ENCODE results near the gene INPP5E.

GRCh38 chr9:136474021-136474640 lies 34.5 kb upstream of the INPP5E start:
- TF ChIP-seq, protein P1, sequence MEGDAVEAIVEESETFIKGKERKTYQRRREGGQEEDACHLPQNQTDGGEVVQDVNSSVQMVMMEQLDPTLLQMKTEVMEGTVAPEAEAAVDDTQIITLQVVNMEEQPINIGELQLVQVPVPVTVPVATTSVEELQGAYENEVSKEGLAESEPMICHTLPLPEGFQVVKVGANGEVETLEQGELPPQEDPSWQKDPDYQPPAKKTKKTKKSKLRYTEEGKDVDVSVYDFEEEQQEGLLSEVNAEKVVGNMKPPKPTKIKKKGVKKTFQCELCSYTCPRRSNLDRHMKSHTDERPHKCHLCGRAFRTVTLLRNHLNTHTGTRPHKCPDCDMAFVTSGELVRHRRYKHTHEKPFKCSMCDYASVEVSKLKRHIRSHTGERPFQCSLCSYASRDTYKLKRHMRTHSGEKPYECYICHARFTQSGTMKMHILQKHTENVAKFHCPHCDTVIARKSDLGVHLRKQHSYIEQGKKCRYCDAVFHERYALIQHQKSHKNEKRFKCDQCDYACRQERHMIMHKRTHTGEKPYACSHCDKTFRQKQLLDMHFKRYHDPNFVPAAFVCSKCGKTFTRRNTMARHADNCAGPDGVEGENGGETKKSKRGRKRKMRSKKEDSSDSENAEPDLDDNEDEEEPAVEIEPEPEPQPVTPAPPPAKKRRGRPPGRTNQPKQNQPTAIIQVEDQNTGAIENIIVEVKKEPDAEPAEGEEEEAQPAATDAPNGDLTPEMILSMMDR (IDR thresholded peaks at IDR 0.05; ENCODE audit: poor library complexity): no peak
- TF ChIP-seq EZH2 (IDR thresholded peaks at IDR 0.05; ENCODE audit: borderline replicate concordance) (no peak), EZH2phosphoT487 (IDR thresholded peaks at IDR 0.05; ENCODE audit: low read depth, severe bottlenecking, unreplicated experiment) (no peak)
